ENCODE measurements around the gene REPS2.

The REPS2 gene

GRCh38 chrX:17020356-17020755 is 73.9 kb downstream of the REPS2 start:
- Mint-ChIP-seq H3K36me3 (ENCODE audit: insufficient read depth) (no peaks in the 10 kb centered on the region), H3K9me3 (no peaks in the 10 kb centered on the region), H3K27ac (ENCODE audit: low read depth) (no peak overlapping the region), H3K4me3 (no peak overlapping the region), H3K27me3 (no peaks in the 10 kb centered on the region), H3K4me1 (no peaks in the 10 kb centered on the region)
- DNase-seq (ENCODE audit: low spot score in 2 of 2) (no peak), ATAC-seq (replicated peaks; ENCODE audit: extremely low read depth, poor library complexity, severe bottlenecking) (no peak)

DNA sequence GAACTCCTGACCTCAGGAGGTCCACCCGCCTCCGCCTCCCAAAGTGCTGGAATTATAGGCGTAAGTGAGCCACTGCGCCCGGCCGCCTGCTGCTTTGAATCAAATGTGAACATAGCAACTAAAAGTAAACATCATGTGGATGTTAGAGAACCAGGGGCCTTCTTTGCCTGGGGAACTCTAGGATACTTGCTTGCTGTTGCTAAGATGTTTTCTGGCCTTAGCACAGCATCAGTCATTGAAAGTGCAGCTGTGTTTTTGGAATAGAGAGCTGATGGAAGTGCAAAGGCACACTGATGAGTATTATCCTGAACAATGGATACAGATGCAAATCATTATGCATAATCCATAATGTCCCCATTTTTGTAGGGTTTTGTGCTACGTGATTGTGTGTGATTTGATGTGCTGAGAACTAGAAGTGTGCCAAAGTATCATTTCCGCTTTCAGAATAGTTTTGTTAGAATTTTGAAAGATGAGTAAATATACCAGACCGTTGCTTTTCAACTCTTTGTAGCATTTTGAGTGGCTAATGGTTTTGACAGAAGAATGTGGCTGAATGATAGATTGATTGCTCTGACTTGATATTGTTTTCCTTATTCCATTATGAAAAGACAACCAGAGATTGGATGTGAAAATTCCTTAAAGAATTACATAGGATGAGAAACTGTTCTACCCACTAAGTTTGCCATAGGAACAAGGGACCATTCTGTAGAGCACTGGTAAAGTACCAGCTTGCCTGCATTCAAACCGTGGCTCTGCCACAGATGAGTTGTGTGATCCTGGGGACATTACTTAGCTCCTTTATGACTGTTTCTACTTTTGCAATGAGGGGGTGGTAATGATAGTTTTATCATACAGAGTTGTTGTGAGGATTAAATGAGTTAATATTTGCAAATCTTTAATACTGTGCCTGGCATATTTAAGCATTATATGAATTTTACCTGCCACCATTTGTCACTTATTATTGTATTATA is 74.7 kb downstream of the REPS2 start:
- no peak for DNase-seq (ENCODE audit: low spot score in 2 of 2)
- H3K4me1 Mint-ChIP-seq: no peaks in the 10 kb centered on the region
- no peak for ATAC-seq (replicated peaks; ENCODE audit: extremely low read depth, poor library complexity, severe bottlenecking)

DNA sequence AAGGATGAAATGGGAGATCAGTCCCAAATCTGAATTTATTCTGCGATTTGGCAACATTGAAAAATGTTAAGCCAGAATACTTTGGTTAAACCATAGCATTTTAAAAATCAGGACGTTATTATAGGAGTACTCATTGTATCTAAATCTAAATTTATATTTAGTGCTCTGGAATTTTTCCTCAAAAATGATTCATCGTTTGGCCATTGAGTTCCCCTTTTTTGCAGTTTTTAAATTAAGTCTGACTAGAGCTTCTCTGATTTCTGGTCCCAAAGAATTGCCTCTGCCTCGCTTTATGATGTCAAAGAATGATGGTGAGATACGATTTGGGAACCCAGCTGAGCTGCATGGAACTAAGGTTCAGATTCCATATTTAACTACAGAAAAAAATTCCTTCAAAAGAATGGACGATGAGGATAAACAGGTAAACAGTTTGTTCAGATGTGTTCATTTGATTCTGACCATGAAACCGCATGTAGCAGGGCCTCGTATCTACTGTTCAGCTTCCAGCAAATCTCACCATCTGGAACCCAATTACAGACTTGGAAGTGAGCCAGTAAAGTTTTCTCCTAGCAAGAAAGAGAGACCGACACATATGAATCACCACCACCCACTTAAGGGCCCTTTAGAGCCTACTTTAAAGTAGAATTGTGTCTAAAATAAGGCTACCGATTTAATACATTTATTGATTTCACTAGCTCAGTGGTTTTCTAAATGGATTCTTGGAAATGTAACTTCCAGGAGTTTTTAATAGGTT is 75.6 kb downstream of the REPS2 start:
- no peaks in the 10 kb centered on the region for H3K27me3 Mint-ChIP-seq

More for the DNA sequence above, 74.7 kb downstream of the REPS2 start:
- Mint-ChIP-seq H3K27ac (ENCODE audit: low read depth) (no peak overlapping the region), H3K4me3 (no peak overlapping the region), H3K27me3 (no peaks in the 10 kb centered on the region), H3K36me3 (ENCODE audit: insufficient read depth) (no peaks in the 10 kb centered on the region), H3K9me3 (no peaks in the 10 kb centered on the region)

DNA sequence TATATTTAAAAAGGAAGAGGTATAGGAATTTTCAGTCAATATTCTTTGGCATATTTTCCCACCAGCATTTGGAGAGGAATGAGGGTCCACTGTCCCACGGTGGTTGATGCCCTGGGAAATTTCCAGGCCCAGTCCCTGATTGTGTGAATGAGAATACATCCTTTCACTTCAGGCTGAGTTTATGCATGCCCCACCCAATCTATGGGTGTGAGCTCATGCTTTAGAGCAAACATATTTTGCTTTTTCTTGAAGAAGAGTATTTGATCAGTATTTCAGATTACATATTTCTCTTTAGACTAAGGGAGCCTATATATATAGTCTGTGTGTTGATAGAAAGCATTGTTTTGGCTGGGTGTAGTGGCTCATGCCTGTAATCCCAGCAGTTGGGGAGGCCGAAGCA is 77.2 kb downstream of the REPS2 start:
- no peaks in the 10 kb centered on the region for H3K27me3 Mint-ChIP-seq
- ATAC-seq (replicated peaks; ENCODE audit: extremely low read depth, poor library complexity, severe bottlenecking) (no peak), DNase-seq (ENCODE audit: low spot score in 2 of 2) (no peak)
- H3K4me3 Mint-ChIP-seq: no peak overlapping the region
- H3K36me3 Mint-ChIP-seq (ENCODE audit: insufficient read depth): no peaks in the 10 kb centered on the region
- H3K27ac Mint-ChIP-seq (ENCODE audit: low read depth): no peak overlapping the region
- H3K9me3 Mint-ChIP-seq: no peaks in the 10 kb centered on the region
- no peaks in the 10 kb centered on the region for H3K4me1 Mint-ChIP-seq

More for the DNA sequence above, 75.6 kb downstream of the REPS2 start:
- Mint-ChIP-seq H3K9me3 (no peaks in the 10 kb centered on the region), H3K4me1 (no peaks in the 10 kb centered on the region), H3K36me3 (ENCODE audit: insufficient read depth) (no peaks in the 10 kb centered on the region), H3K27ac (ENCODE audit: low read depth) (no peak overlapping the region), H3K4me3 (no peak overlapping the region)
- no peak for DNase-seq (ENCODE audit: low spot score in 2 of 2)
- ATAC-seq (replicated peaks; ENCODE audit: extremely low read depth, poor library complexity, severe bottlenecking): no peak

DNA sequence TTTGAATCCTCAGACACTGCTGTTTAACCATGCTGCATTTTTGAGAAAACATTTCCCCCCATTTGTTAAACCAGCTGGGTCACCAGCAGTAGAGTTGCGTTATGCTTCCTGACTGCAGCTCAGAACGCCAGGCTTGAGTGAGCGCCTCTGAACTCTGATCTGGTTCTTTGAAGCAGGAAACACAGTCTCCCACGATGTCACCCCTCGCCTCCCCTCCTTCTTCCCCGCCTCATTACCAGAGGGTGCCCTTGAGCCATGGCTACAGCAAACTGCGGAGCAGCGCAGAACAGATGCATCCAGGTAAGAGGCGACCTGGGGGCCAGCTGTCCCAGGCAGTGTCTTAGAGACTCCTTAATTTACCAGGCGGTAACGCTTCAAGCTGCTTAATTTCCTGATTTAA is 78.4 kb downstream of the REPS2 start:
- Mint-ChIP-seq H3K27me3 (no peaks in the 10 kb centered on the region), H3K9me3 (no peaks in the 10 kb centered on the region), H3K27ac (ENCODE audit: low read depth) (no peak overlapping the region), H3K4me3 (no peak overlapping the region), H3K36me3 (ENCODE audit: insufficient read depth) (no peaks in the 10 kb centered on the region), H3K4me1 (no peaks in the 10 kb centered on the region)
- ATAC-seq (replicated peaks; ENCODE audit: extremely low read depth, poor library complexity, severe bottlenecking): no peak
- DNase-seq (ENCODE audit: low spot score in 2 of 2): no peak

GRCh38 chrX:17025621-17026302 is 79.3 kb downstream of the REPS2 start:
- no peak overlapping the region for H3K27ac Mint-ChIP-seq (ENCODE audit: low read depth)
- H3K36me3 Mint-ChIP-seq (ENCODE audit: insufficient read depth): no peaks in the 10 kb centered on the region
- H3K9me3 Mint-ChIP-seq: no peaks in the 10 kb centered on the region
- no peaks in the 10 kb centered on the region for H3K27me3 Mint-ChIP-seq
- ATAC-seq (replicated peaks; ENCODE audit: extremely low read depth, poor library complexity, severe bottlenecking) (no peak), DNase-seq (ENCODE audit: low spot score in 2 of 2) (no peak)
- no peaks in the 10 kb centered on the region for H3K4me1 Mint-ChIP-seq
- H3K4me3 Mint-ChIP-seq: no peak overlapping the region

GRCh38 chrX:17027931-17028330 is 81.5 kb downstream of the REPS2 start:
- Mint-ChIP-seq H3K9me3 (no peaks in the 10 kb centered on the region), H3K36me3 (ENCODE audit: insufficient read depth) (no peaks in the 10 kb centered on the region), H3K4me1 (no peaks in the 10 kb centered on the region), H3K27ac (ENCODE audit: low read depth) (no peak overlapping the region), H3K4me3 (no peak overlapping the region), H3K27me3 (no peaks in the 10 kb centered on the region)
- ATAC-seq (replicated peaks; ENCODE audit: extremely low read depth, poor library complexity, severe bottlenecking): no peak
- DNase-seq (ENCODE audit: low spot score in 2 of 2): no peak

- no peak for DNase-seq (ENCODE audit: low spot score in 2 of 2)
- Mint-ChIP-seq H3K4me3 (no peak overlapping the region), H3K27ac (ENCODE audit: low read depth) (no peak overlapping the region), H3K4me1 (no peaks in the 10 kb centered on the region), H3K36me3 (ENCODE audit: insufficient read depth) (no peaks in the 10 kb centered on the region), H3K9me3 (no peaks in the 10 kb centered on the region), H3K27me3 (no peaks in the 10 kb centered on the region)
- ATAC-seq (replicated peaks; ENCODE audit: extremely low read depth, poor library complexity, severe bottlenecking): no peak
Measured at GRCh38 chrX:17028356-17028755, 81.9 kb downstream of the REPS2 start.

GRCh38 chrX:17030092-17030491 is 83.6 kb downstream of the REPS2 start:
- ATAC-seq (replicated peaks; ENCODE audit: extremely low read depth, poor library complexity, severe bottlenecking): no peak
- peaks cover 7% of the 10 kb centered on the region for H3K27me3 Mint-ChIP-seq

DNA sequence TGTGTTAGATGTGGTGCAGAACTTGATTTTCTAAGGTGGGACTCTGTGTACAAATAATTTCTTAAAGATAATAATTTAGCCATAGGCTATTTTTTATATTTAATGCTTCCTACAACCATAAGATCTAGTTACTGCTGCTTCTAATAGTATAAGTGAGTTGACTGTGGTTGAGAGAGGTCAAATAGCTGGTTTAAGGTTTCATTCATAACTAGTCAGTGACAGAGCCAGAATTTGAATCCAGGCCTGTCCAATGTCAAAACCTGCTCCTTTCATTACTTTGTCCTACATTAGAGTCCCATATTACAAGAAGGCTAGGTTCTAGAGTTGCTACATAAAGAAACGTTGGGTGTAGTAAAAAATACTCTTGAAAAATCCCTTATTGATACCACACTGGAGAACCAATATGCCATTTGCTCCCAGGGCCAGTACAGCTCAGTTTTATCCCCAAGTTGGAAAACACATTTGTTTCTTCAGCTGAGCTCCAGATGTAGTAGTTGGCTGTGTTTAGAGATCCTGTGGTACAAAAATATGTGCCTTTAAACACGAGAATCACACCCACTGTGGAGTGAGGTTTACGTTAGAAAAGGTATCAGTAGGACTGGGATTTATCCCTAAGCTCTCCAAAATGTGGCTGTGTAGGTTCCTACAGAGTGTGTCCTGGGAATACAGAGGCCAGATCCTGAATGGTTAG is 84.3 kb downstream of the REPS2 start:
- H3K36me3 Mint-ChIP-seq (ENCODE audit: insufficient read depth): no peaks in the 10 kb centered on the region
- no peaks in the 10 kb centered on the region for H3K4me1 Mint-ChIP-seq
- peaks cover 7% of the 10 kb centered on the region for H3K27me3 Mint-ChIP-seq
- H3K9me3 Mint-ChIP-seq: no peaks in the 10 kb centered on the region
- no peak for DNase-seq (ENCODE audit: low spot score in 2 of 2)
- no peak overlapping the region for H3K4me3 Mint-ChIP-seq
- no peak for ATAC-seq (replicated peaks; ENCODE audit: extremely low read depth, poor library complexity, severe bottlenecking)
- no peak overlapping the region for H3K27ac Mint-ChIP-seq (ENCODE audit: low read depth)

More at GRCh38 chrX:17030092-17030491, 83.6 kb downstream of the REPS2 start:
- DNase-seq (ENCODE audit: low spot score in 2 of 2): no peak
- H3K9me3 Mint-ChIP-seq: no peaks in the 10 kb centered on the region
- H3K4me3 Mint-ChIP-seq: no peak overlapping the region
- H3K27ac Mint-ChIP-seq (ENCODE audit: low read depth): no peak overlapping the region
- no peaks in the 10 kb centered on the region for H3K4me1 Mint-ChIP-seq
- no peaks in the 10 kb centered on the region for H3K36me3 Mint-ChIP-seq (ENCODE audit: insufficient read depth)

- no peak for ATAC-seq (replicated peaks; ENCODE audit: extremely low read depth, poor library complexity, severe bottlenecking)
- Mint-ChIP-seq H3K4me1 (no peaks in the 10 kb centered on the region), H3K27me3 (peaks cover 7% of the 10 kb centered on the region), H3K36me3 (ENCODE audit: insufficient read depth) (no peaks in the 10 kb centered on the region), H3K4me3 (no peak overlapping the region), H3K9me3 (no peaks in the 10 kb centered on the region), H3K27ac (ENCODE audit: low read depth) (no peak overlapping the region)
- DNase-seq (ENCODE audit: low spot score in 2 of 2): no peak
Measured at GRCh38 chrX:17031827-17032226, 85.4 kb downstream of the REPS2 start.

- ATAC-seq (replicated peaks; ENCODE audit: extremely low read depth, poor library complexity, severe bottlenecking) (no peak), DNase-seq (ENCODE audit: low spot score in 2 of 2) (no peak)
- Mint-ChIP-seq H3K27ac (ENCODE audit: low read depth) (no peak overlapping the region), H3K36me3 (ENCODE audit: insufficient read depth) (no peaks in the 10 kb centered on the region), H3K9me3 (no peaks in the 10 kb centered on the region), H3K27me3 (peaks cover 7% of the 10 kb centered on the region), H3K4me3 (no peak overlapping the region), H3K4me1 (no peaks in the 10 kb centered on the region)
Measured at GRCh38 chrX:17032351-17032750, 85.9 kb downstream of the REPS2 start.
